Keratinocyte (primary cell): ENCODE data around the gene YY2.

Experiments used
- CTCF ChIP-seq, 3 experiments: IDR thresholded peaks in 1 of 3; conservative IDR thresholded peaks in 1 of 3; optimal IDR thresholded peaks in 1 of 3; 2 replicates in 2 of 3; 3 replicates in 1 of 3; pipeline versions ENCODE3 to v1.5.1; 2011; ENCODE audit warnings: low read length in 3 of 3, mild to moderate bottlenecking in 3 of 3, moderate library complexity in 2 of 3, control low read depth in 1 of 3, inconsistent platforms in 1 of 3; ENCODE audit not compliant: insufficient read depth in 2 of 3; ENCODE audit errors: extremely low read depth in 1 of 3
- EZH2 ChIP-seq: IDR thresholded peaks from one replicate; pipeline ENCODE4 v1.6.1; 2012; ENCODE audit warnings: inconsistent platforms, mild to moderate bottlenecking, low read length, moderate library complexity

- TF ChIP-seq CTCF (optimal IDR thresholded peaks at IDR 0.05 in 1 of 3, IDR thresholded peaks at IDR 0.05 in 1 of 3, conservative IDR thresholded peaks at IDR 0.05 in 1 of 3; ENCODE audit: extremely low read depth in 1 of 3, insufficient read depth in 2 of 3, low read length in 3 of 3) (no peak), EZH2 (no peak)
Measured at GRCh38 chrX:21843179-21843578, 12.6 kb upstream of the YY2 start.
